Measurements from ENCODE around the gene CLEC11A.
"Not testable (repeated sequence)": the region's sequence is repeated elsewhere in the genome, so short reads cannot be mapped to it uniquely, and the experiment has no call there.

CLEC11A gene

DNA sequence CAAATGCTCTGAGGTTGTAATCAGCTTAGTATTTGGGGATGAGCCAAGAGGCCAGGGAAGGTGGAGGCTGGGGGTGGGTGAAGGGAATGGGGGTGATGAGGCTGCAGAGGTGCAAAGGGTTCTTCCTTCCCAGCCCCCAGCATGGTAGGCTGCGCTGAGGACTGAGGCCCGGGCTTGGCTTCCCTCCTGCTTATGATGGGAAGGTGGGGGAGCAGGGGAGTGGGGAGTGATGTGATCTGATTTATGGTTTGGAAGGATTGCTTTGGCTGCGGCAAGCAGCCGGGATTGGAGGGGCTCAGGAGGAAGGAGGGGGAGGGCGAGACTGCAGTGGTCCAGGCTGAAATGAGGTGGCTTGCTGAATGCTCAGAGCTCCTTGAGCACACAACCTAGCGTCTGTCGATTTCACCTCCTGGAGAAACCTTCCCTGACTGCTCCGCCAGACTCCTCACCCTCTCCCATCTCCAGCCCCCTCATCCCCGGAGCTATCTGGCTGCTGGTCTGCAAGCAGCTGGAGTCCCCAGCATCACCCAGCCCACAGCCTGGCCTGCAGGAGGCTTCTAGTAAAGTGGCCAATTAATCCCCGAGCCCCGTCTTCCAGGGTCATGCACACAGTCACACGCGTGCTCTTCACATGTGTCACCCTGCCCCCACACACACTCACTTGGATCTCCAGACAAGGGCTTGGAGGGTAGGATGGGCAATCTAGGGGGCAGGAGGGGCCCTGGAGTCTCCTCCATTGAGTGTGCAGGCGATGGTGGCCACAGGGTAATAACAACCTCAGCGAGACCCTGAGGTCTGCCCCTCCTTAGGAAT is 757 bp upstream of the CLEC11A start:
- no peak for DNase-seq (ENCODE audit: low read depth)

GRCh38 chr19:50723735-50724521 is 764 bp downstream of the CLEC11A start:
- DNase-seq (ENCODE audit: low read depth): no peak

GRCh38 chr19:50724522-50725217 is 1.5 kb downstream of the CLEC11A start:
- peak; percentile 91 for DNase-seq (ENCODE audit: low read depth)

DNA sequence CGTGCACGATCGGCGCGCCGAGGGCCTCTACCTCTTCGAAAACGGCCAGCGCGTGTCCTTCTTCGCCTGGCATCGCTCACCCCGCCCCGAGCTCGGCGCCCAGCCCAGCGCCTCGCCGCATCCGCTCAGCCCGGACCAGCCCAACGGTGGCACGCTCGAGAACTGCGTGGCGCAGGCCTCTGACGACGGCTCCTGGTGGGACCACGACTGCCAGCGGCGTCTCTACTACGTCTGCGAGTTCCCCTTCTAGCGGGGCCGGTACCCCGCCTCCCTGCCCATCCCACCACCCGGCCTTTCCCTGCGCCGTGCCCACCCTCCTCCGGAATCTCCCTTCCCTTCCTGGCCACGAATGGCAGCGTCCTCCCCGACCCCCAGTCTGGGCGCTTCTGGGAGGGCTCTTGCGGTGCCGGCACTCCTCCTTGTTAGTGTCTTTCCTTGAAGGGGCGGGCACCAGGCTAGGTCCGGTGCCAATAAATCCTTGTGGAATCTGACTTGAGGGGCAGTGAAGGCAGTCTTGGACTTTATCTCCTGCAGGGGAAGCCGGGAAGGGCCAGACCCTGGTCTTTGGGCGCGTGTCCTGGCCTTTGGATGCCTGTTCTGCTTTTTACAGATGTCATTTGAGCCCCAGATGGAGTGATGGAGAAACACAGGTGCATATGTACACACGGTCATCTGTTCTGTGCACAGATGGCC is 2.2 kb downstream of the CLEC11A start:
- DNase-seq (ENCODE audit: low read depth): no peak

- DNase-seq (ENCODE audit: low read depth): no peak
These were observed 2.7 kb downstream of the CLEC11A start for GRCh38 chr19:50725911-50726230.

DNA sequence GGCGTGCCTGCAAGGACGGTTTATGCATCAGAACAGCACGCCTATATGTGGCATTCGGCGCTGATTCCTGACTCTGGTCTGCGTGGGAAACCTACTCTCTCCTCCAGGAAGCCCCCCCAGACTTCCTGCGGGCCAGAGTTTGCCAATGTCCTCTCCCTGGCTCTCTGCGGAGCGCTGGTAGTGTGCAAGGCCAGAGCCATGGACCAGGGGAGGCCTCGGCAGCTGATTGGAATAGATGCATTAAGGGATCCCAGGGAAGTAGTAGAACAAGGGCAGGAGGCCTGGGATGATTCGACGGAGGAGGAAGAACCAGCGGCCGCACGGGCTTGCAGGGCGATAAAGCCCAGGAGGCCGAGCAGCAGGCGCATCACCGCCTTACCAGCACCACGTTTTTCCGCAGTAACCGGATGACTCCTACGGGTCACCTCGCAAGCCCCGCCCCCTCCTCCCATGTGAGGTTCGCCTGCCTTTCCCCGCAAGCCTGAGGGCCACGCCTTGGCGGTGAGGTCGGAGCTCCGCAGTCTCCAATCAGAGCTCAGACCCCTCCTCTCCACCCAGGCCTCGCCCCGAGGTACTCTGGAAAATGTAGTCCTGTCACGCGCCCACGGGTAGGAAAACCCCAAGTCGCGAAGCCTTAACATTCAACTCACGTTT is 5.0 kb downstream of the CLEC11A start:
- peak; percentile 41 for DNase-seq (ENCODE audit: low read depth)

DNA sequence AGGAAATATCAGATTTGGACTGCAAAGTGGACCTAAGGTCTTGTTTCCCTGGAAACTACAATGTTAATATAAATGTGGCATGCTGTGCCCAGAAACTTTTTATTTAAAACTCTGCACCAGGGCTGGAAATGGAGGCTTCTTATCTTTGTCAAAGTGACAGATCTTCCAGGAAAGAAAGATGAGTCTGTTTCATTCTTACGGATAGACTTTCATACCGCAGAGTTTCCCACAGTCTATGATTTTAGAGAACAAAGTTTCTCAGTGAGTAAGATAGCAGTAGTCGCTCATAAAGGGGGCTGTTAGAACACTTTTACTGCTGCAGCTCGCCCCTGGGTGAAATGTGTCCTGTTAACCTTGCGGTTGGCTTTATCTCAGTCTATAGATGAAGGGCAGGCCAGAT is 6.7 kb downstream of the CLEC11A start:
- DNase-seq (ENCODE audit: low read depth): no peak

DNA sequence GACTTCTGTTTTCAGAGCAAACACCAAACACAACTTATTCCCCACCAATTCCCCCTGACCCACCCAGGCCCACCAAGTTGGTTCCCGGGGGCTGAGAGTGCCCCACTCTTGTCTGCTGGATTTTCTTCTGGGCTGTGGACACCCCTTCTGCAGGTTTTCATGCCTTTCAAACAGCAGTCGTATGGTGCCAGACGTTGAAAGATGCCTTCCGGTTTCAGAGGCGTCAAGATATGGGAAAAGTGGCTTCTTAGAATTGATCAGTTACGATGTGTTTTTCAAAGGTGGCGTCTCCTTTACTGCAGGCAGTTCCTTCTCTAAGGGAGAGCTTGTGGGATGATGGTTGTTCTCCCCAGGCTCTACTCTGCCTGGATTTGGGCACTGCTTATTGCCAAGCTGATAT is 12.7 kb downstream of the CLEC11A start:
- no peak for DNase-seq (ENCODE audit: low read depth)

DNA sequence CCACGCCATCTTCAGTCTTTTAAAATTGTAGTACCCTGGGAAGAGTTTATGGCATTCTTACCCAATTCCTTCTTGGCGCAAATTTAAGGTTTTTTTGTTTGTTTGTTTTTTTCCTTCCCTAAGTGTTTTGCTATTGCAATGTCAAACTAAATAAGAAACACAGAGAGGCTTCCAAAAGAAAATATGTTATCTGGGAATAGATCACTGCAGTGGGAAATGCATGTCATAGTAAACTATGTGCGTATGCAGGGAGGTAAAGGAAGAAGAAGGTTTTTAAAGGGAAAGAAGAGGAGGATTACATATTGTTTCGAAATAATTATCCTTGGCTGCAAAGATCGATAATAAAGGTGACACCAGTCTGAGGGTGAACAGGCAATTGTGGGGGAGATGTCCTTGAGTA is 13.2 kb downstream of the CLEC11A start:
- no peak for DNase-seq (ENCODE audit: low read depth)

DNA sequence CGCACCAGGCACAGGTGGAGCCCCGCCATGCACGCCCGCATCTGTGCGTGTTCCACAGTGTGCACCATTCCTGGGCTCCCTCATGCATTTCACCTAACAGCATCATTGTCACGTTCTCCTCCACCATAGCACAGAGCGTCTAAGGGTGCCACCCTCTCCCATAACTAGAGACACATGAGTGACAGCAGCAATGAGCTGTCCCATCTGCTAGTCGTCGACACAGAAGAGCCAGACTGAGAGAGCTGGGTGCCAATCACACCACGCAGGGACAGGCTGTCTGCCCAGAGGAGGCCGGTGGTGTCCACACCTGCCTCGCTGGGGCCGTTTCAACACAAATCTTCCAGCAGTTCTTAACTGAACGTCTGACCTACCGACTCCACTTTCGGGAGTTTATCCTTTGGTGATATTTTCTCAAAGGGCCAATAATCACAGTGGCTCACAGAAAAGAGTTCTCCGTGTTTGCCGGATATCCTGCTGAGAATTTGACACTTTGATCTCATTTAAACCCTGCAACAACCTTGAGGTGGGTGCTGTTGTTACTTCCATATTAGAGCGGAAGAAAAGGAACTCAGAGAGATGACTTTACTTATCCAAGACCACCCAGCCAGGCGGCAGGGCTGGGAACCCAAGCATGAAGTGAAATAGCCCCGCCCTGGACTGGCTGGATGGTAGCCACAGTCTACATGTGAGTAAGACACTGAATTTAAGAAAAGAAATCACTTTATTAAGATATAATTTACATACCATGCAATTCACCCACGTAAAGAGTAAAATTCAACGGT is 16.2 kb downstream of the CLEC11A start:
- DNase-seq (ENCODE audit: low read depth): no peak

DNA sequence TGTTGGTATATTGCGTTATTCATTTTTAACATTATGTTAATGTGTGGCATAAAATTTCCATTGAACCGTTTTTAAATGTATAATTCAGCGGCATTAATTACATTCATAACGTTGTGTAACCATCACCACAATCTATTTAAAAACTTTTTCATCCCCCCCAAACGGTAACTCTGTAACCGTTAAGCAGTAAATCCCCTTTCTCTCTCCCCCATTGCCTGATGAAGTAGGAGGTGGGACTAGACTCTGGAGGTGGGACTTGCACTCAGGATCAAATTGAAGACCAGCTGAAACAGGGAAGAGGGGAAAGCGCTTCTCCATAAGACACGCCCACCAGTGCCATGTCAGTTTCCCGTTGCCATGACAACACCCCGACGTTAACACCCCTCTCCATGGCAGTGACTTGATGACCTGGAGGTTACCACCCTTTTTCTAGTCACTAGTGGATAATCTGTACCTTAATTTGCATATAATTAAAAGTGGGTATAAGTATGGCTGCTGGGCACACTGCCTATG is 16.8 kb downstream of the CLEC11A start:
- DNase-seq (ENCODE audit: low read depth): no peak

DNA sequence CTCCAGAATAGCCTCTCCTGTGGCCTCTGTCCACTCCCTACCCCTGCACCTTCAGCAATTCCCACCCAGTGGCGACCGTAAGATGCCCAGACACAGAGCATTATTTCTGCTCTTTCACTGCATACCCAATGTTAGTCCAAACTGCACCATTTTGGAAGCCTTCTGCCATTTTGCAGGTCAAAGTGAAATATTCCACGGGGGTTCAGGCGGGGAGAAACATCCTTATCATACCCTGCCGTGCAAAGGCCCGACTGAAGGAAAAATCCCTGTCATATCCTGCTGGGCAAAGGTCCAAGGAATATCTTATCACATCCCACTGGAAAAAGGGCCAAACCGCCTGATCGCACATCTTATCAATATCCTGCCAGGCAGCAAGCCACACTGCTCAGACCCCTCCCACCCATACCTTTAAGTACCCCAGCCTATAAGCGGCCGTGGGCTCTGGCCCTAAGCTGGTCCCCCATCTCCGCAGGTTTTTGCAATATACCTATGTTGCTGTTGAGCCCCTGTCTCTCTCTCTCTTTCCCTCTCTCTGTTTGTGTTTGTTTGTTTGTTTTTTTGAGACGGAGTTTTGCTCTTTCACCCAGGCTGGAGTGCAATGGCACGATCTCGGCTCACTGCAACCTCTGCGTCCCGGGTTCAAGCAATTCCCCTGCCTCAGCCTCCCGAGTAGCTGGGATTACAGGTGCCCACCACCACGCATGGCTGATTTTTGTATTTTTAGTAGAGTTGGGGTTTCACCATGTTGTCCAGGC is 18.2 kb downstream of the CLEC11A start:
- DNase-seq (ENCODE audit: low read depth): no peak

DNA sequence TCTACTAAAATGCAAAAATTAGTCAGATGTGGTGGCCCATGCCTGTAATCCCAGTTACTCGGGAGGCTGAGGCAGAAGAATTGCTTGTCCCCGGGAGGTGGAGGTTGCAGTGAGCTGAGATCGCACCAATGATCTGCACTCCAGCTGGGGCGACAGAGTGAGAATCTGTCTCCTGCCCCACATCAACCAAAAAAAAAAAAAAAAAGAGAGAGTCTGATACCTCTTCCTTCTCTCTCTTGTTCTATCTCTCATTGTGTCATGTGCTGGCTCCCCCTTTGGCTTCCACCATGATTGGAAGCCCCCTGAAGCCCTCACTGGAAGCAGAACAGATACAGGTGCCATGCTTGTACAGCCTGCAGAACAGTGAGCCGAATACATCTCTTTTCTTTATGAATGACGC is 20.4 kb downstream of the CLEC11A start:
- DNase-seq (ENCODE audit: low read depth): no peak

GRCh38 chr19:50745221-50745620 is 22.1 kb downstream of the CLEC11A start:
- no peak for DNase-seq (ENCODE audit: low read depth)

- DNase-seq (ENCODE audit: low read depth): not testable (repeated sequence)
These were observed 24.0 kb downstream of the CLEC11A start for GRCh38 chr19:50747141-50747540.

- no peak for DNase-seq (ENCODE audit: low read depth)
These were observed 26.3 kb downstream of the CLEC11A start for GRCh38 chr19:50749490-50749889.

- DNase-seq (ENCODE audit: low read depth): no peak
These were observed 26.8 kb downstream of the CLEC11A start for GRCh38 chr19:50750010-50750409.

- DNase-seq (ENCODE audit: low read depth): no peak
These were observed 30.7 kb downstream of the CLEC11A start for GRCh38 chr19:50753879-50754278.

DNA sequence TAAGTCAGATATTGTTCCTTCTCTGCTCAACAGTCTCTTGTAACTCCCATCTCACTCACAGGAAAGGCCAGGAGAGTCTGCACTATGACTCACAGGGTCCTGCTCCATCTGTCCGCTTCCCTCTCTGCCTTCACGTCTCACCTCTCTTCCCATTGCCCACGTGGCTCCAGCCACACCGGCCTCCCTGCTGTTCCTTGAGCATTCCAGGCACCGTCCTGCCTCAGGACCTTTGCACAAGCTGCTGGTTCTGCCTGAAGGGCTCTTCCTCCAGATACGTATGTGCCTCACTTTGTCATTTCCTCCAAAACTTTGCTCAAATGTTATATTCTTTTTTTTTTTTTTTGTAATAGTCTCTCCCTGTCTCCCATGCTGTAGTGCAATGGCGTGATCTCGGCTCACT is 33.1 kb downstream of the CLEC11A start:
- DNase-seq (ENCODE audit: low read depth): not testable (repeated sequence)

DNA sequence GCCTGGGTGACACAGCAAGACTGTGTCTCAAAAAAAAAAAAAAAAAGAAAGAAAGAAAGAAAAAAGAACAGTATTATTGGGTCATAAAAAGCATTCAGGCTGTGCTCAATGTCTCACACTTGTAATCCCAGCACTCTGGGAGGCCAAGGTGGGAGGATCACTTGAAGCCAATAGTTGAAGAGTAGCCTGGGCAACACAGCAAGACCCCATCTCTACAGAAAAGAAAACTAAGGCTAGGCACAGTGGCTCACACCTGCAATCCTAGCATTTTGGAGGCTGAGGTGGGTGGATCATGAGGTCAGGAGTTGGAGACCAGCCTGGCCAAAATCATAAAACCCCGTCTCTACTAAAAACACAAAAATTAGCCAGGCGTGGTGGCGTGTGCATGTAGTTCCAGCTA is 34.5 kb downstream of the CLEC11A start:
- not testable (repeated sequence) for DNase-seq (ENCODE audit: low read depth)

Measured in stimulated activated CD8-positive, alpha-beta memory T cell treated with anti-CD3 and anti-CD28 coated beads, Interleukin-15, amount 100 ng/mL, for 1 hour (primary cell).